Measurements from ENCODE around the gene AMH.

AMH gene

GRCh38 chr19:2237051-2237868 is 11.9 kb upstream of the AMH start (continued):
- TF ChIP-seq HIC1 (tag by site-specific recombination; IDR thresholded peaks at IDR 0.05) (no peak), ZNF121 (tag by site-specific recombination; IDR thresholded peaks at IDR 0.05) (peak; percentile 100), ZNF335 (tag by site-specific recombination; conservative IDR thresholded peaks at IDR 0.05) (no peak), ZNF510 (tag by site-specific recombination; IDR thresholded peaks at IDR 0.05; ENCODE audit: insufficient replicate concordance) (no peak), TRIM28 (IDR thresholded peaks at IDR 0.05; ENCODE audit: borderline replicate concordance, low read length) (no peak), ZNF518A (tag by site-specific recombination; conservative IDR thresholded peaks at IDR 0.05; ENCODE audit: low read depth) (peak; percentile 22; the same call in 1 of the 2 replicates), ZNF16 (tag by site-specific recombination; IDR thresholded peaks at IDR 0.05; ENCODE audit: low read depth) (no peak), ZNF175 (tag by site-specific recombination; IDR thresholded peaks at IDR 0.05) (no peak), ZNF132 (tag by site-specific recombination; IDR thresholded peaks at IDR 0.05; ENCODE audit: borderline replicate concordance) (no peak), ZNF76 (tag by site-specific recombination; IDR thresholded peaks at IDR 0.05; ENCODE audit: borderline replicate concordance, low read depth) (no peak), BCL11A (tag by site-specific recombination; IDR thresholded peaks at IDR 0.05; ENCODE audit: low read depth) (no peak), KLF8 (tag by site-specific recombination; IDR thresholded peaks at IDR 0.05) (0 out of 2 replicates have a peak, but pooled peaks have one; percentile 7), ZNF391 (tag by site-specific recombination; IDR thresholded peaks at IDR 0.05; ENCODE audit: borderline replicate concordance, low read depth) (peak; percentile 30; the same call in 1 of the 2 replicates), ZNF560 (tag by site-specific recombination; IDR thresholded peaks at IDR 0.05; ENCODE audit: borderline replicate concordance) (no peak), ZNF398 (tag by site-specific recombination; IDR thresholded peaks at IDR 0.05) (no peak), ZNF514 (tag by site-specific recombination; IDR thresholded peaks at IDR 0.05) (no peak), ZXDB (tag by site-specific recombination; IDR thresholded peaks at IDR 0.05) (peak; percentile 5; the same call in 1 of the 2 replicates), ZNF645 (tag by site-specific recombination; IDR thresholded peaks at IDR 0.05) (no peak), ZNF747 (tag by site-specific recombination; IDR thresholded peaks at IDR 0.05) (no peak), ZNF549 (tag by site-specific recombination; IDR thresholded peaks at IDR 0.05) (no peak), KLF10 (tag by site-specific recombination; IDR thresholded peaks at IDR 0.05) (no peak), ZNF138 (tag by site-specific recombination; IDR thresholded peaks at IDR 0.05; ENCODE audit: borderline replicate concordance) (no peak), ZNF214 (tag by site-specific recombination; IDR thresholded peaks at IDR 0.05; ENCODE audit: borderline replicate concordance) (no peak), ZNF24 (tag by site-specific recombination; IDR thresholded peaks at IDR 0.05) (no peak), ZNF692 (tag by site-specific recombination; IDR thresholded peaks at IDR 0.05) (no peak), ZNF843 (tag by site-specific recombination; IDR thresholded peaks at IDR 0.05) (0 out of 2 replicates have a peak, but pooled peaks have one; percentile 2), REPIN1 (tag by site-specific recombination; IDR thresholded peaks at IDR 0.05; ENCODE audit: low read depth) (no peak), ZNF221 (tag by site-specific recombination; IDR thresholded peaks at IDR 0.05; ENCODE audit: borderline replicate concordance) (no peak)

Measured in HEK293 (cell line).